ENCODE data around the gene DGCR8. TPM values are rescaled to one million over a fixed set of nuclear protein-coding genes. Genes with fewer than 3 reads are reported as not detected.

The DGCR8 gene
- total and polyA plus RNA-seq, 9 donors = 27.1 to 48.7 (median 38.4) TPM

GRCh38 chr22:20083891-20084546 is 4.0 kb downstream of the DGCR8 start:
- Histone ChIP-seq H3K4me1 (ENCODE audit: control insufficient read depth, insufficient read depth, low read length) (peaks cover 38% of the 10 kb centered on the region), H3K36me3 (ENCODE audit: control insufficient read depth, insufficient read depth, low read length) (peaks cover 49% of the 10 kb centered on the region), H3K27ac (ENCODE audit: low read length) (no peak overlapping the region), H3K9me3 (replicated peaks; ENCODE audit: control insufficient read depth, low read depth, low read length) (no peaks in the 10 kb centered on the region), H3K4me3 (ENCODE audit: low read length) (no peak overlapping the region), H3K27me3 (ENCODE audit: control insufficient read depth, insufficient read depth, low read length) (no peaks in the 10 kb centered on the region)
- 79% methylated on average over 7 of the region's 10 CpGs for WGBS (ENCODE audit: insufficient coverage)
- DNase-seq = no peak

GRCh38 chr22:20084547-20085413 is 4.7 kb downstream of the DGCR8 start:
- H3K4me1 ChIP-seq (ENCODE audit: control insufficient read depth, insufficient read depth, low read length) = peaks cover 38% of the 10 kb centered on the region
- H3K4me3 ChIP-seq (ENCODE audit: low read length) = no peak overlapping the region
- no peaks in the 10 kb centered on the region for H3K27me3 ChIP-seq (ENCODE audit: control insufficient read depth, insufficient read depth, low read length)
- no peak for DNase-seq
- peaks cover 57% of the 10 kb centered on the region for H3K36me3 ChIP-seq (ENCODE audit: control insufficient read depth, insufficient read depth, low read length)
- 63% methylated on average over 21 of the region's 23 CpGs for WGBS (ENCODE audit: insufficient coverage)
- no peak overlapping the region for H3K27ac ChIP-seq (ENCODE audit: low read length)
- H3K9me3 ChIP-seq (replicated peaks; ENCODE audit: control insufficient read depth, low read depth, low read length) = no peaks in the 10 kb centered on the region

- H3K9me3 ChIP-seq (replicated peaks; ENCODE audit: control insufficient read depth, low read depth, low read length) = no peaks in the 10 kb centered on the region
- peaks cover 66% of the 10 kb centered on the region for H3K36me3 ChIP-seq (ENCODE audit: control insufficient read depth, insufficient read depth, low read length)
- H3K27ac ChIP-seq (ENCODE audit: low read length) = no peak overlapping the region
- no peaks in the 10 kb centered on the region for H3K27me3 ChIP-seq (ENCODE audit: control insufficient read depth, insufficient read depth, low read length)
- WGBS (ENCODE audit: insufficient coverage) = 85% methylated on average over 20 of the region's 20 CpGs
- DNase-seq = no peak
- H3K4me1 ChIP-seq (ENCODE audit: control insufficient read depth, insufficient read depth, low read length) = peaks cover 38% of the 10 kb centered on the region
- no peak overlapping the region for H3K4me3 ChIP-seq (ENCODE audit: low read length)
Observed at GRCh38 chr22:20085651-20086050, 5.6 kb downstream of the DGCR8 start.

GRCh38 chr22:20086101-20086599 is 6.1 kb downstream of the DGCR8 start:
- DNase-seq = no peak
- 92% methylated on average over 20 of the region's 24 CpGs for WGBS (ENCODE audit: insufficient coverage)
- Histone ChIP-seq H3K4me3 (ENCODE audit: low read length) (no peak overlapping the region), H3K36me3 (ENCODE audit: control insufficient read depth, insufficient read depth, low read length) (peaks cover 71% of the 10 kb centered on the region), H3K27me3 (ENCODE audit: control insufficient read depth, insufficient read depth, low read length) (no peaks in the 10 kb centered on the region), H3K9me3 (replicated peaks; ENCODE audit: control insufficient read depth, low read depth, low read length) (no peaks in the 10 kb centered on the region), H3K4me1 (ENCODE audit: control insufficient read depth, insufficient read depth, low read length) (peaks cover 33% of the 10 kb centered on the region), H3K27ac (ENCODE audit: low read length) (no peak overlapping the region)

- Histone ChIP-seq H3K9me3 (replicated peaks; ENCODE audit: control insufficient read depth, low read depth, low read length) (no peaks in the 10 kb centered on the region), H3K27ac (ENCODE audit: low read length) (no peak overlapping the region), H3K4me3 (ENCODE audit: low read length) (no peak overlapping the region), H3K27me3 (ENCODE audit: control insufficient read depth, insufficient read depth, low read length) (no peaks in the 10 kb centered on the region), H3K4me1 (ENCODE audit: control insufficient read depth, insufficient read depth, low read length) (peaks cover 27% of the 10 kb centered on the region), H3K36me3 (ENCODE audit: control insufficient read depth, insufficient read depth, low read length) (peaks cover 72% of the 10 kb centered on the region)
- WGBS (ENCODE audit: insufficient coverage) = 97% methylated on average over 5 of the region's 5 CpGs
- no peak for DNase-seq
Observed at GRCh38 chr22:20086763-20087162, 6.7 kb downstream of the DGCR8 start.

- Histone ChIP-seq H3K27ac (ENCODE audit: low read length) (no peak overlapping the region), H3K9me3 (replicated peaks; ENCODE audit: control insufficient read depth, low read depth, low read length) (no peaks in the 10 kb centered on the region), H3K4me3 (ENCODE audit: low read length) (no peak overlapping the region), H3K36me3 (ENCODE audit: control insufficient read depth, insufficient read depth, low read length) (peaks cover 80% of the 10 kb centered on the region), H3K4me1 (ENCODE audit: control insufficient read depth, insufficient read depth, low read length) (peaks cover 24% of the 10 kb centered on the region), H3K27me3 (ENCODE audit: control insufficient read depth, insufficient read depth, low read length) (no peaks in the 10 kb centered on the region)
- 85% methylated on average over 13 of the region's 14 CpGs for WGBS (ENCODE audit: insufficient coverage)
- DNase-seq = no peak
Observed at GRCh38 chr22:20087319-20088262, 7.5 kb downstream of the DGCR8 start.

- 87% methylated on average over 6 of the region's 8 CpGs for WGBS (ENCODE audit: insufficient coverage)
- no peak for DNase-seq
- Histone ChIP-seq H3K4me1 (ENCODE audit: control insufficient read depth, insufficient read depth, low read length) (peaks cover 18% of the 10 kb centered on the region), H3K27me3 (ENCODE audit: control insufficient read depth, insufficient read depth, low read length) (no peaks in the 10 kb centered on the region), H3K4me3 (ENCODE audit: low read length) (no peak overlapping the region), H3K27ac (ENCODE audit: low read length) (no peak overlapping the region), H3K36me3 (ENCODE audit: control insufficient read depth, insufficient read depth, low read length) (peaks cover 85% of the 10 kb centered on the region), H3K9me3 (replicated peaks; ENCODE audit: control insufficient read depth, low read depth, low read length) (no peaks in the 10 kb centered on the region)
Observed at GRCh38 chr22:20088263-20088648, 8.2 kb downstream of the DGCR8 start.

GRCh38 chr22:20089226-20089976 is 9.4 kb downstream of the DGCR8 start:
- no peak for DNase-seq
- H3K9me3 ChIP-seq (replicated peaks; ENCODE audit: control insufficient read depth, low read depth, low read length) = no peaks in the 10 kb centered on the region
- H3K4me1 ChIP-seq (ENCODE audit: control insufficient read depth, insufficient read depth, low read length) = peaks cover 11% of the 10 kb centered on the region
- H3K4me3 ChIP-seq (ENCODE audit: low read length) = no peak overlapping the region
- H3K27me3 ChIP-seq (ENCODE audit: control insufficient read depth, insufficient read depth, low read length) = no peaks in the 10 kb centered on the region
- H3K27ac ChIP-seq (ENCODE audit: low read length) = no peak overlapping the region
- H3K36me3 ChIP-seq (ENCODE audit: control insufficient read depth, insufficient read depth, low read length) = peaks cover 88% of the 10 kb centered on the region
- 88% methylated on average over 11 of the region's 17 CpGs for WGBS (ENCODE audit: insufficient coverage)

- 92% methylated on average over 7 of the region's 11 CpGs for WGBS (ENCODE audit: insufficient coverage)
- Histone ChIP-seq H3K36me3 (ENCODE audit: control insufficient read depth, insufficient read depth, low read length) (peaks cover 95% of the 10 kb centered on the region), H3K4me1 (ENCODE audit: control insufficient read depth, insufficient read depth, low read length) (peaks cover 4% of the 10 kb centered on the region), H3K9me3 (replicated peaks; ENCODE audit: control insufficient read depth, low read depth, low read length) (no peaks in the 10 kb centered on the region), H3K27me3 (ENCODE audit: control insufficient read depth, insufficient read depth, low read length) (no peaks in the 10 kb centered on the region), H3K4me3 (ENCODE audit: low read length) (no peak overlapping the region), H3K27ac (ENCODE audit: low read length) (no peak overlapping the region)
- no peak for DNase-seq
Observed at GRCh38 chr22:20089977-20090729, 10.1 kb downstream of the DGCR8 start.
